CD4-positive, alpha-beta T cell treated with Interleukin-10 for 1 hour (primary cell): ENCODE results near the gene KRT15.

ENCODE experiments used
- DNase-seq: peaks from one replicate; pipeline ENCODE4 v3.0.0-alpha.2; 2020

KRT15 gene

DNA sequence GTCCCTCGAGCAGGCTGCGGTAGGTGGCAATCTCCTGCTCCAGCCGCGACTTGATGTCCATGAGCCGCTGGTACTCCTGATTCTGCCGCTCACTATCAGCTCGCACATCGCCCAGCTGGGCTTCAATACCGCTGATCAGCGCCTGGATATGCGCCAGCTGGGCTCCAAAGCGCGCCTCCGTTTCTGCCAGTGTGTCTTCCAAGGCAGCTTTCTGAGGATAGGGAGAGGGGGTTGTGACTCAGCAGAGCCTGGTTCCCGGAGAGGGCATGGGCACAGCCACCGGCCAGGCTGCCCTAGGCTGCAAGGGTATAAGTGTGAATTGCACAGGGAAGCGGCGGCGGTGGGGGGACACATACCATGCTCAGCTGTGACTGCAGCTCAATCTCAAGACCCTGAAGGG, 5.1 kb upstream of the KRT15 start:
- DNase-seq, result no peak

DNA sequence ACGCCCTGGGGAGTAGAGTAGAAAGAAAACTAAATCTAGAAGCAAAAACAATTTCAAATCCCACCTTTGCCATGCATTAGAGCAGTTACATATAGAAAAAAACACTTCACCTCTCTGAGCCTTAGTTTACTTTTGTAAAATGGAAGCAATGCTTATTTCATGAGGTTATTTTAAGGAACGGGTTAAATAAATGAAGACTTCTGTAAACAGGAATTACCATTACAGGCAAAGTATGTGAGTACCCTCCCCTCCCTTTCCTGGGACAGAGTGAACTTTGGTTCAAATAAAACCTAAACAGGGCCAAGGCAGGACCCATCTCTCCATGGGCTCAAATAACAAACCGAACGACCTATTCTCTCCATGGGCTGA, 4.5 kb upstream of the KRT15 start:
- no peak for DNase-seq

DNA sequence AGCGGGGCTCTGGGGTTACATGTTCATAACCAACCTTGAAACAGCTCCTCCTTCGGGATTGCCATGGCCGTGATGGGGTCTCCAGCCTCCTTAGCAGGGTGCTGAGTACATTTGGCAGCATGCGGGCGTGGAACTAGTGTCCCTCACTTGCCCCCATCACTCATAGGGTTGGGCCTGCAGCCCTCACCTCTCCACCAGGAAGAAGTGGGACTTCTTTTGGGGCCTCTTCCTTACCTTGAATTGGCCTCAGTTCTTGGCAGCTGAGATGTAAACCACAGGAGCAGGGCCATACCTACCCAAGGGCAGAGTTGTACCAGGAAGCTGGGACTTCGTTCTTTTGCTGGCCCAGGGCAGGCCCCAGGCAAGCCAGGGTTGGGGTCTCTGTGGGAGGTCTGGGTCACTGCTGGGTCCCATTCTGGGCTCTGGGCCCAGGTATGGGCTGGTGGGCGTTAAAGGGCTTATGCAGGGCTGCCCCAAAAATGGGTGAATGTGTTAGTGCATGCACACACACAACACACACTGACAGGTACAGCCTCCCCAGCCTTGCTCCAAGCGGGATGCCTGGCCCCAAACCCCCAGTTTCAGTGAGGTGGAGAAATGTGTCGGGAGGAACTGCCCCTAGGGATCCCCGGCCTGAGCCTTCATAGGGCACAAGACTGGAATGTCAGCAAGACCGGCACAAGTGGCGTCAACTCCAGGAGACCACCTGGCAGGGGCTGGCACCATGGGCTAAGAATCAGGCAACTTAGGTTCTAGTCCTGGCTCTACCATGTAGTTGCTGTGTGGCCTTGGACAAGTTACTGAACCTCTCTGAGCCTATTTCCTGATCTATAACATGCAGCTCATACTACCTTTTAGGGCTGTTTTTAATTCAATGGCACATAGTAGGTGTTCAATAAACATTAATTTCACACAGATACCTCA, 3.9 kb upstream of the KRT15 start:
- DNase-seq, result no peak

DNA sequence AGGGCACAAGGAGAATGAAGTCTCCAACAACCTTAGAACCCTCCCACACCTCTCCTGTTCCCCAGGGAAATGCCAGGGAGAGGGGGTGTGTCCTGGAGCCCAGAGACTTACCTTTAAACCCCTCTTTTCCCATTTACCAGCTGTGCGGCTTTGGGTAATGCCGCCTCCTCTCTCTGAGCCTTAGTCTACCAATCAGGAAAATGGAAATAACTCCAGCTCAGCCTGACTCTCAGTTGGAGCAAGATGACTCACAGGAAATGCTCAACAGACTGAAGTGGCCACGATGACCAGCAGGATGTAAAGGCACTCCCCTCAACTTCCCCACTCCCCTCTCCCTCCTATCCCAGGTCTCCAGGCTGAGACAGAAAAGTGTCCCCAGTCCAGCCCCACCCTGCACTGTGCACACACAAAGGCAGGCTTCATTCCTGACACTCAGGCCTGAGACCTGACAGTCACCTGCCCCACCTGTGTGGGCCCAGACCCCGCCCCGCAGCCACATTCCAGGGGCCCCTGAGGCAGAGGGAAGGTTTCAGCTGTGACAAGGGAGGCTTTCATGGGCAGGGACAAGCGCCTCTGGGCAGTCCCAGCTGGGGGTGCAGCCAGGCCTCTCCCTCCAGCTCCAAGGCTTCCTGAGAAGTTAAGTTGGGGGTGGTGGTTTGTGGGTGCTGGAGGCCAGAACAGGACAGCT, 3.0 kb upstream of the KRT15 start:
- no peak for DNase-seq

DNA sequence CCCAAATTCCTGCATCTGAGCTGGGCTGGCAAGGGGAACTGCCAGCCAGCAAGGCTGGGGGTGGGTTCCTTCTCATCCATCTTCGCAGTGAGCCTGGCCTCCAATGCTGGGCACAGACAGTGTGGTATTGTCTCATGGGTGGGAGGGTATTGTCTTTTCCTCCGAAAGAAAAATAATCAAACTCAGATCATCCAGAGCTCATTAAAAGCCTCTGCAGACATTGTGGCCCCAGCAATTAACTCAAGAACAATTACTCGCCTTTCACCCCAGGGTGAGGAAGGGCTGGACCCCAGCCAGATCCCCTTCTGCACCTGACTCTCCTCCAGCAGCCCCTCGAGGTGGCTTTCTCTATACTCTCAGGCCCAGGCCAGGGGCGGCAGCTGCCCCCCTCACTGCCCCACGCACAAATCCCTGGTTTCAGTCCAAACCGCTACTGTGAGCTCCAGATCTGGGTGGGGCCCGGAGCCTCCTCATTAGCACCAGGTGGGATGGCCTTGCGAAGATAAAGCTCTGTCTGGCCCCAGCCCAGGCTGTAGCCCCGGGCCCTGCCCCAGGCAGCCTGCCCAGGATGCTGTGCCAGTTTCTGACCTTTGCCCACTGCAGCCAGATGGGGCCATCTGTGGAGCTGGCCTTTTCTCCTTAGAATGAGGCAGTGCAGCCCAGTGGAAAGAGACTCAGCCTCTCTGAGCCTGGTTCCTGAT, 2.3 kb upstream of the KRT15 start:
- DNase-seq, result no peak

DNA sequence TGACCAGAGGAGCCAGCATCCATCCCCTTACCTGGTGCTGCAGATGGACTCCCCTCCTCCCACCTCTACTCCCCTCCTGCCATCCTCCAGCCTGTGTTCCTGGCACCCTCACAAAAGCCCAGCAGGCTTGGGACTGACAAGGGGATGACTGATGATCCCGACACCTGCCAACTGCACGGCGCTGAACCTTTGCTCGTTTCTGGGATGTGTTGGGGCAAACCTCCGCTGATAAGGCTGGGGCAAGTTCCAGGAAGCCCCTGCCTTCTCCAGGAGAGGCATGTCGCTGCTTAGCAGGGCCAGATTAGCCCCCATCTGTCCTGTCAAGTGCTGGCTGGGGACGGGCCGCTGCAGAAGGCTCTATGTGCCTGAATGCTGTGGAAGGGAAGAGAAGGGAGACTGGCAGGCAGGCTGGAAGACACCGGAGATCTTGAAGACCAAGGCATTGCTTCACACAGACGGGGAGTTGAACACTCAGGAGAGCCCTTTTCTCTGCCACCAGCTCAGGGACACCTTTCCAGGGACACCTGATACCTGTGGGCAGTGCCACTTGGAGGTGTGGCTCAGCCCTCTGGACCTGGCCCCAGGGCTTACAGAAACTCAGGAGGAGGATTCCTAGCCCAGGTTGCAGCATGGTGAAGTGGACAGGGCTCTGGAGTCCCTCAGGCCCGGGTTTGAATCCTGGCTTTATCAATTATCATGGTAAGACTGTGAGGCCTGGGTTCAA, 973 bp upstream of the KRT15 start:
- DNase-seq, result no peak

DNA sequence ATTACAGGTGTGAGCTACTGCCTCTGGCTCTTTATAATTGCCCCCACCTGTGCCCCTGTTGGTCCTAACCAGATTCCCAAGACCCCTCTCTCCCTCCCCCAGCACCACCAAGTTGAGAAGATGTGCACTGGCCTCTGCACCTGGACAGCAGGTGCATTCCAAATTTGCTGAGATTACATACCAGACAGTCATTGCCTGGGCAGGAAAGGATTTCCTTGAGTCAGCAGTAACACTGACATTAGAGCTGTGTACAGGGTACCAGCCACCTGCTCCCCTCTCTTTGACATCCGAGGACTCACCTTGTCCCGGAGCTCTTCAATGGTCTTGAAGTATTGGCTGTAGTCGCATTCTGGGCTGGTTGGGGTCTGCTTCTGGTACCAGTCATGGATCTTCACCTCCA, 659 bp downstream of the KRT15 start:
- DNase-seq, result no peak

DNA sequence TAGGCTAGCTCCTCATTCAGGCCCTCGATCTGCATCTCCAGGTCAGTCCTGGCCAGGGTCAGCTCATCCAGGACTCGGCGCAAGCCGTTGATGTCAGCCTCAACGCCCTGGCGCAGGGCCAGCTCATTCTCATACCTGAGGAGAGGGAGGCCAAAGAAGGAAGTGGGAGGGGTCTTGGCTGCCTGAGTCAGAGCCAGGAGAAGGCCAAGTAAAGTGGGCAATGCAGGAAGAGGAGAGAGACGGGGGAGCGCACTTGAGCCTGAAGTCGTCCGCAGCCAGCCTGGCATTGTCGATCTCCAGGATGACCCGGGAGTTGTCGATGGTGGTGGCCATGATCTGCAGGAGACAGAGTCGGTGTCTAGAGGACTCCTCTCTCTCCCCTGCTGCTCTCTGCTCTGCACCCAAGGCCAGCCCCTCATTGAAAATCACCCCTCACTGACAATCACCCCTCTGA, 1.8 kb downstream of the KRT15 start:
- DNase-seq, result no peak

DNA sequence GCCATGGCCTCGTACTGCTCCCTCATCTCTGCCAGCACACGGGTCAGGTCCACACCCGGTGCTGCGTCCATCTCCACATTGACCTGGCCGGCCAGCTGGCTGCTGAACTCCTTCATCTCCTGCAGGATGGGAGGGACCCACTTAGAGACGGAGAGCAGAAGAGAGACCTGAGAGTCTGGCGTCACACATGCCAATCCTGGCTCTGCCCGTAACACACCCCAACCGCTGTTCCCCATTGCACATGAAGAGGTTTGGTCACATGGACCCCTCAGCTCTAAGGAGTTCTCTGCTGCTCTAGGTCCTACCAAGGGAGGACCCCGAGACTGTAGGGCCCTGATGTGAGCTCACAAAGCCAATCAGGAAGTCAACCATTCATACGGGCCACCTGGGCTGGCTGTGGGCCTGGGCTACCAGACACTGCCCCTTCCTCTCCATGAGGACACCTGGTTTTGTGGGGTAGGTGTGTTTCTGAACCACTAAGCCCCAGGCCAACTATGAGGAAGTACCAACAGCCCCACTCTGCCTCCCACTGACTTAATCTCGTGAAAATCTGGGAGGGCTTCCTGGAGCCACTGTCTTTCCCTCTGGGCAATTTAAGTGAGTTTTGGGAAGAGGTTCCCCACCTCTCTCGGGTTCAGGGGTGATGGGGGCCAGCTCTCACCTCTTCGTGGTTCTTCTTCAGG, 2.4 kb downstream of the KRT15 start:
- DNase-seq, result no peak

DNA sequence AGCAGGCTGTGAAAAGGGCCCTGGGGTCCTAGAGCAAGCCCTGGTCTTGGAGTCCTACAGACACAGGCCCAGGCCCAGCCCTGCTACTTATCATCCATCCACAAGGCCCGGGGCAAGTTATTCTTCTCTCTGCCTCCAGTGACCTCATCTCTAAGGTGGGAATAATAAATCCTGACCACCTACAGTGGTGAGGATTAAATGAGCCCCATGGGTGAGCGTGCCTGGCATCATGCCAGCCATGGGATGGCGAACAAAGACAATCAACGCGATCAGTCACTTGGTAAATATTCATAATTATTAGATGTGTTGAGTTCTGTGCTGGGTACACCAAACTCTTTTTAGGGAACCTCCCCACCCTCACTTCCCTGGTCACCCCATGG, 5.5 kb downstream of the KRT15 start:
- DNase-seq, result no peak

DNA sequence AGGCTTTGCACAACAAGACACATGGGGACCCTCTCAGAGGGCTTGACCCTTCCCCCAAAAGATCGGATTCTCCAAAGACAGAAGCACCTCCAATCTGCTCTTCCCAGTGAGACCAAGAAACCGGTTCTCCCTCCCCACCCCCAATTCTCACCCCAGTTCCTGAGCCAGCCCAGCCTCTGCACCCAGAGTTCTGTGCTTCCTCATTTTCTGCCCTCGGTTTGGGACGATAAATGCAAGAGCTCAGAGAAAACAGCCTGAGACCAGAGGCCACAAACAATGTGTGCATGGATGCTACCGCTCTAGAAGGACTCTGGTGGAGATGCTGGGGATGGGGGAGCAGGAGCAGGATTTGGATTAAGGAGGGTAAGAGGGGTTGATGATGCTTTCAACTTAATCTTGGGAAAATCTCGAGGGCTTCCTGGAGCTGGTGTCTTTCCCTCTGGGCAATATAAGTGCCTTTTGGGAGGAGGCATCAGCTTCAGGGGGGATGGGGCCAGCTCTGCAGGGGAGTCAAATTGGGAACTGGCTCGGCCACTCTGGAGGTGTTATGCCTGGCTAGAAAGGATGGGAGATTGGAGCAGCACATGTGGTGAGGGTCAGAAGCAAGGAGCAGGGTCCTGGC, 6.0 kb downstream of the KRT15 start:
- DNase-seq, result no peak

DNA sequence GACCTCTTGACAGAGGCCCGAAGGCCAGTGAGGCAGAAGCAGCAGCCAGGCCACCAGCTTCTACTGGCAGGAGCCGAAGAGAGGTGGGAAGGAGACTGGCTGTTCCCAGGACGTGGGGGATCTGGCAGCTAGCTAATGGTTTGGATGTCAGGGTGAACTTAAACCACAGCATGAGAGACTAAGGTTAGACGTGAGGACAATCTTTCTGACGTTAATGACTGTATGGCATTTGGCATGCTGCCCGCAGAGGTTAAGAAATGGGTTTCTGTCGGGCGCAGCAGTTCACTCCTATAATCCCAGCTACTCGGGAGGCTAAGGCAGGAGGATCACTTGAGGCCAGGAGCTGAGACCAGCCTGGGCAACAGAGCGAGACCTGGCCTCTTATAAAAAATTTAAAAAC, 7.0 kb downstream of the KRT15 start:
- DNase-seq, result no peak

DNA sequence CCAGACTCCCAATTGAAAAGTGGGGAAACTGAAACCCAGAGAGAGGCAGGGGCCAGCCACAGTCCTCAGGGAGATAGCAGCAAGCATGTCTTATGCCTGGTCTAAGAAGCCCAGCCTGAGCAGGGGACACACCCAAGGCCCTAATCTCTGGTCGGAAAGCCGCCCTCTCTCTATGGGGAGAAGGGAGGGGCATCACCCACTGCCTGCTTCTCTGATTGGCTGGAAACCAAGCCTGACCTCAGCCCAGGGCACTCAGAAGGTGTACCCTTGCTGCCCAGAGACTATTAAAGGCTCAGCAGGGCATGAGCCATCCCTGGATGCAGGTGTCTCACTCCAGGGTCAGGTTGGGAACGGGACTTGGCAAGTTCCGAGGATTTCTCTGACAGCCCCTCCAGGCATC, 7.6 kb downstream of the KRT15 start:
- DNase-seq, result no peak

DNA sequence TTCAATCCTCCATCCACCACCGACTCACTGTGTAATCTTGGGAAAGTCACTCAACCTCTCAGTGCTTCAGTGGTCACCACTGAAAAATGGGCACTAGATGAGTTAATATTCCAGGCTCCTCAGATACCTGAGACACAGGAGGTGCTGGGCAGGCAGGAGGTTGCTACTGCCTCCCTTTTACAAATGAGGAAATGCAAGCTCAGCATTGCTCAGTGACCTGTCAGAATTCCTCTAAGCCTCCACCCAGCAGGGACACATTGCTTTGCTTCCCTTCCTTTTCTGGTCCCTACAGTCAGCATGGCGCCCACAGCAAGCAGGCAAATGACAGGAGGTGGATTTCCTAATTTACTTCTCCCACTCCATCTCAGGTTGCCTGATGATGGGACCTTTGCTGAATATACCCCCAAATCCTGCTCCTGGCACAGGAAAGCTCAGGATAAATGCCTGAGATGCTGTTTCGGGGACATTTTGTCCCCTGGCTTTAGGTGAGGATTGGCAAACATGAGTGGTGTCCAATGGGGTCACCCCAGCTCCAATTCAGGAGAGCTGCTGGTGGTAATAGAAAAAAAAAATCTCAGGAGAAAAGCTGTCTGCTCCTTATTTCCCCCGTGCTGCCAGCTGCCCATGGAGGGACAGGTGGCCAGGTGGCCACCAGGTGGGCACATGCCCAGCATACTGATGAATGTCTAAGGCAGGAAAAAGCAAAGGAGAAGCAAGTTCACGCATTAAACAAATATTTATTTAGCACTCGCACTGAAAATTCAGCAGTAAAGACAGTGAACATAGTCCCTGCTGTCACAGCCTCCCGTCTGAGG, 8.2 kb downstream of the KRT15 start:
- DNase-seq, result no peak

DNA sequence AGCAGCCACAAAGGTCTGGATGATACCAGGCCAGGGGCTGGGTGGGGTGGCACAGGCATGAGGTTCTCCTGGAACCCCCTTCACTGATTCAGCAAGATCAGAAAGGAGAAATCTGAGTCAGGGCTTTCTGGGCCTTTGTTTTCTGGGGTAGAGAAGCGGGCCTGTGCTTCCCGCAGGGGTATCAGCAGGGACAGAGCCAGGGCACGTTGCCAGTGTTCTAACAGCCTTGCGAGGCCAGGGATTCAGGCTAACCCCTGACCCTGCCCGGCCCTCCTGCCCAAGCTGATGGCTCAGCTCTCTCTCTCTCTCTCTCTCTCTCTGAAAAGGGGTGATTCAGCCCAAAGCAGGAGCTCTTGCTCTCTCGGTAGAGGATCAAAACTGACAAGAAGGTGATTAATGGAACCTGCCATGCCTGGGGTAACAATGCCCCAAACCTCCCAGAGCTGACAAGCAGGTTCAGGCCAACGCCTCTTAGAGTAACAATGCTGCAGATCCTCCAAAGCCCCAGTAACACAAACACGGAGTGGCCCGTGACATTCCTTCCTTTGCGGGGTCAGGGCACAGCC, 11.3 kb downstream of the KRT15 start:
- DNase-seq, result no peak

DNA sequence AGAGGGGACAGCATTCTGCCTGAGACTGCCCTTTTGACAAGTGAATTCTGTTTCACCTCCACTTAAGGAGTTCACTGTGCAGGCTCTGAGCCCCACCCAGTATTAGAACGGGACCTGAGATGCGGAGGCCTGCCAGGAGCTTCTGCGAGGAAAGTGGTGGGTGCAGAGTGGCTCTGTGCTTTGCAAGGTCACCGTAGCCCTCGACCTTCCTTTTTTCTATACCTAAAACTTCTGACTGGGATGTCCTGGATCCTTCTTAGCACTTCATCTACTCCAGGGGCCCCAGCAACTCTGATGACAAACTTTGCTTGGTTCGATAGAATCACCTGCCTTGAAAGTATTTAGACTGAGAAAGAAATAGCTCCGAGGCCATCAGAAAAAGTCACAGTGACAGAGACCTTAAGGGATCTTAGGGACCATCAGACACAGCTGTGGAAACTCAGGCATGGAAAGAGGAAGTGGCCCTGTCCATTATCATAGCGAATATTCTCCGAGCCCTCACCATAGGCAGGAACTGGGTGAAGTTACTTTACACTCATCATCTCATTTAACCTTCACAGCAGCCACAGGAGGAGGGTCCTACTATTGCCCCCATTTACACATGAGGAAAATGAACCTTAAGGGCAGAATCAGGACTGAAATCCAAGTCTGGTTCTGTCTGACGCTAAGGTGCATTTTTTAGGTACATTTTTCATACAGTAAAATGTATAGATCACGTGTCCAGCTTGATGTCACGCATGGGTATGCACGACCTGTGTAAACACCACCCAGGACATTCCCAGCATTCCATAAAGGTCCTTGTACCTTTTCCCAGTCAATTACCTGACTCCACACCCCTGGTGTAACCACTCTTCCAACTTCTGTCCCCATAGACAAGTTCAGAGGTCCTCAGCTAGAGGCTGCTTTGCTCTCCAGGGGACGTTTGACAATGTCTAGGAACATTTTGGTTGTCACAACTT, 12.6 kb downstream of the KRT15 start:
- no peak for DNase-seq

DNA sequence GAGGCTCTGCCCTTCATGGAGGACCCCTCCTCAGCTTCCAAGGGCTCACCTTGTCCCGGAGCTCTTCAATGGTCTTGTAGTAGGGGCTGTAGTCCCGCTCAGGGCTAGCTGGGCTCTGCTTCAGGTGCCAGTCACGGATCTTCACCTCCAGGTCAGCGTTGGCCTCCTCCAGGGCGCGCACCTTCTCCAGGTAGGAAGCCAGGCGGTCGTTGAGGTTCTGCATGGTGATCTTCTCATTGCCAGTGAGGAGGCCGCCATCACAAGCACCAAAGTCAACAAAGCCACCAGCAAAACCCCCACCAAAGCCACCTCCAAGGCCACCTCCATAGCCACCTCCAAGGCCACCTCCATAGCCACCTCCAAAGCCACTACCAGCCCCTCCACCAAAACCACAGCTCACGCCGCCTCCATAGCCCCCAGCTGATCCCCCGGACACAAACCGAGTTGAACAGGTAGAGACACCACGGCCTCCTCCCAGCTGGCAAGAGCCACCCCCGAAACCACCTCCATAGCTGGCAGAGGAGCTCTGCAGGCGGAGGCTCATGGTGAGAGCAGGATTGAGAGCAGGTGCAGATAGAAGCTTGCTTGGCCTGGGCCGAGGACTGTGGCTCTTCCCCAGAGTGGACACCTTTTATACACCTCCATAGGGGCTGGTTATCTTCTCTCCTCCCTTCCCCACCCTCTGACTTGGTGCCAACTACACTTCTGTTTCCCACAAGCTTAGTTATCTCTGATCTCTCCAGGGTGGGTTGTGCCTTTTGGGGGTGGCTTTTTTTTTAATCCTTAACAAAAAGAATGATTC, 13.5 kb downstream of the KRT15 start, which contains the start of gene KRT13:
TSS of gene KRT13 (minus strand) at position 606 of the 802 bp plus-strand sequence. CDS start at position 544, 62 bp downstream.
- DNase-seq, result no peak

DNA sequence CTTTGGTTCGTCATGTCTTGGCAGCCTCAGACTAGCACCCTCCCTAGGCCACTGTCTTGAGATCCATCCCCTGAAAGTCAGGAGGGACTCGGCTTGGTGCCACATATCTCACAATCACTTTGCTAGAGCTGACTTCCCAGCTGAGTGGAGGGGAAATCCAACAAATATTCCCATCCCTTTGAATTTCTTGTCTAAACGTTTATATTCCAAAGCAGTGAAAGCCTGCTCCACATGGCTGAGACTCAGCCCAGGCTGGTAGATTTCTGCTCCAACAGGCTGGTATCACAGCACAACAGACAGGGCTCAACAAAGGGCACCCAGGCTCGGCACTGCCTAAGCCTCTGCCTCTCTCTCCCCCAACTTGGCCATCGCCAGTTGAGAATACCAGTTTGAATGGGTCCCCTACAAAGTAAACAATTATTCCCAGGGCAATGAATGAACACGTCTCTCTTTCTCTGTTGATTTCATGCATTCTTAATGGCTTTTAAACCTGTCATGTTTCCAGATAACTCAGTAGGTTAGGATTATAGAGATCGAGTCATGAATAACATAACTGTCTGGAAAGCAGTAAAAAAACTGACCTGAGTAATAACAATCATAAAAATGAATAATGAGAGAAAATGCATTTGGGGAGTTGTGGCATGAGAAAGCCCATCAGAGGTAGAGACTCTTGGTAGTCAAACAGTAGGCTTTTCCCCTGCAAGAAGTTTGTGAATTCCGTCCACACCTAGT, 14.3 kb downstream of the KRT15 start:
- no peak for DNase-seq
